Epithelial cell of proximal tubule (primary cell): ENCODE data around the gene PRKN. TPM values are rescaled to one million over a fixed set of nuclear protein-coding genes. Genes with fewer than 3 reads are reported as not detected.
"Not testable (repeated sequence)": the region's sequence is repeated elsewhere in the genome, so short reads cannot be mapped to it uniquely, and the experiment has no call there.

Experiments
- DNase-seq: peaks from one replicate; pipeline ENCODE4 v3.0.0-alpha.2; 2011; ENCODE audit warnings: low read depth
- H3K4me3 ChIP-seq: 2 replicates; pipeline ENCODE4 v1.5.1; 2011; ENCODE audit warnings: low read depth, mild to moderate bottlenecking, low read length
- CTCF ChIP-seq: conservative IDR thresholded peaks from 2 replicates; pipeline ENCODE4 v1.5.1; 2012; ENCODE audit warnings: low read depth, mild to moderate bottlenecking, low read length
- total RNA-seq: library from RNA; depleted of rRNA; stranded (reverse); fragments of >200 nt; gene quantifications from 2 replicates; pipeline ENCODE4 v1.2.3, GENCODE V29; 2015

Gene PRKN
- total RNA-seq, 1 donor from 2014 or later: 0.58 TPM

GRCh38 chr6:161901740-161902426 is 825.7 kb downstream of the PRKN start:
- no peak for DNase-seq
- no peak for TF ChIP-seq CTCF
- no peak overlapping the region for H3K4me3 ChIP-seq

GRCh38 chr6:161894436-161894835 is 833.1 kb downstream of the PRKN start:
- no peak for TF ChIP-seq CTCF
- H3K4me3 ChIP-seq: no peak overlapping the region
- DNase-seq: no peak

DNA sequence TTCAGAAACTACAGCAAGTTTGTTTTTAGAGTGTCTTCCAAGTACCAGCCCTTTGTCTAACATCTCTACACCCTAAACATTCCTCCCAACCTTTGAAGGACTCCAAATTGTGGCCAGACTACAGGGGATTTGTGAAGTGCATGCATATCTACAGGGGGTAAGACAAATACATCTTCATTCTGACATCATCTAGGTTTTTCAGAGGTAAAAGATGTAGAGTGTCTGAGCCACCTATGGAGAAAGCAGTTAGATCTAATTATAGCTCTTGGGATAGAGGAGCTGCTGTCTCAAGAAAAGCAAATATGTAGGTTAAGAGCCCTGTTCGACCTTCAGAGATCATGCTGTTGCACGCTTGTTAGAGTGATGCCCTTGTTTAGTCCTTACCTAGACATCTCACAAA is 836.0 kb downstream of the PRKN start:
- no peak for DNase-seq
- no peak for TF ChIP-seq CTCF
- no peak overlapping the region for H3K4me3 ChIP-seq

GRCh38 chr6:161890832-161891297 is 836.7 kb downstream of the PRKN start:
- no peak for TF ChIP-seq CTCF
- H3K4me3 ChIP-seq: no peak overlapping the region
- no peak for DNase-seq

DNA sequence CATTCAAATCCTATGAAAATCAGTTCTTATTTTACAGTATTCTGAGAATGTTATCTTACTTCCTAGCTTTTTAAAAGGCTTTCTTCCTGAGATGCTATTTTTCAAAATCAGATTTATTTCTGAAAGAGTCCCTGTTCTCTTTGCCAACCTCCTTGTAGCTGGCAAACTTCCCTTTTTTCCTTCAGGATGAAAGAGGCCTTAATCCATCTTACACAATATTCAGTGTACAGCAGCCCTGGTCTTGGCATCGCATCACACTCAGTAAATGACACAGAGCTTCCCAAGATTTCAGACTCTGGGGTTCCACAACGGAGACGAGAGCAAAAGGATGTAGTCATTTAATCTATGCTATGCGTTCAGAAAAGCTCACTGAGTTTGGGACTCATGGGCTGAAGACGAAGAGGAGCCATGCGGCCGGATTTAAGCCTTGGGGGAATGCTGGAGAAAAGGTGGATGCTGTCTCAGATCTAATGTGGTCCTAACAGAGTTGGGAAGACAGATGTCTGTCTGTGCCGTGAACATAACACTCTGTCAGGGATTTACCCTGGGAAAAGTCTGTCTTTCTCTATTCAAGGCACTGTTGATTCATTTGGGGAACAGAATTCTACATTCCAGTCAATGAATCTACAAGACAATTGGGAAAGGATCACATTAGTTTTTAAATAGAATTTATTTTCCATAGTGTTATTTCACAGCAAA is 837.3 kb downstream of the PRKN start:
- H3K4me3 ChIP-seq: no peak overlapping the region
- DNase-seq: no peak
- TF ChIP-seq CTCF: no peak

DNA sequence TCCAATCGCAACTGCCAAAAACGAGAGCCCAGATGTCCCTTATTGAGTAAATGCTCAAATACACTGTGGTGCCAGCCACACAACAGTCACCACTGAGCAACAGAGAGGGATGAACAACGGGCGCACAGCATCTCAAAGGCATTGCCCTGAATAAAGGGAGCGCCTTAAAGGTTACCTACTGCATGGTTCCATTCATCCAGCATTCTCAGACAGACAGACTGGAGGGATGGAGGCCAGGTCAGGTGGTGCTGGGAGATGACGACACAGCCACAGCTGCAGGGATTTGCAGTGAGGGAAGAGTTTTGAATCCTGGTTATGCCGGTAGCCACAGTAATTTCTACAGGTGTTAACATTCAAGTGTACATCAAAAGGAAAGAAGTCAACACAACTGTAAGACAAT is 838.2 kb downstream of the PRKN start:
- H3K4me3 ChIP-seq: no peak overlapping the region
- TF ChIP-seq CTCF: no peak
- no peak for DNase-seq

- H3K4me3 ChIP-seq, DNase-seq: not testable (repeated sequence)
Measured at GRCh38 chr6:161886545-161886944, 841.0 kb downstream of the PRKN start.
